CD14-positive monocyte (primary cell): ENCODE results near the gene FSTL1. TPM values are rescaled to one million over a fixed set of nuclear protein-coding genes. Genes with fewer than 3 reads are reported as not detected.
A peak's percentile ranks its signal among the peaks of the same experiment; 100 is the strongest.

Experiments
- DNase-seq, 3 donors: peaks; one replicate each; pipeline ENCODE4 v3.0.0-alpha.2; 2011 to 2022
- H2AFZ ChIP-seq: 2 replicates; pipeline ENCODE4 v1.6.0; 2012; ENCODE audit warnings: mild to moderate bottlenecking, low read depth, low read length, inconsistent platforms; ENCODE audit not compliant: insufficient read depth, poor library complexity, severe bottlenecking
- H3K27ac ChIP-seq, 2 donors: 1 replicate in 1 of 2; 2 replicates in 1 of 2; pipeline ENCODE4 v1.5.1; 2012 to 2013; ENCODE audit warnings: low read length in 2 of 2, control low read depth in 1 of 2, inconsistent platforms in 1 of 2, low read depth in 1 of 2, mild to moderate bottlenecking in 1 of 2
- H3K27me3 ChIP-seq, 2 donors: one replicate each; pipeline versions ENCODE4 v1.6.0 to v1.6.1; 2011 to 2013; ENCODE audit warnings: low read length in 2 of 2; ENCODE audit not compliant: control insufficient read depth in 2 of 2, insufficient read depth in 2 of 2
- H3K36me3 ChIP-seq, 2 donors: replicated peaks in 1 of 2; 1 replicate in 1 of 2; 2 replicates in 1 of 2; pipeline versions ENCODE4 v1.5.1 to v1.6.1; 2012 to 2013; ENCODE audit warnings: low read length in 2 of 2, control low read depth in 1 of 2, inconsistent platforms in 1 of 2, mild to moderate bottlenecking in 1 of 2; ENCODE audit not compliant: insufficient read depth in 2 of 2, control insufficient read depth in 1 of 2
- H3K4me1 ChIP-seq, 2 donors: 1 replicate in 1 of 2; 2 replicates in 1 of 2; pipeline versions ENCODE4 v1.5.1 to v1.6.1; 2012 to 2013; ENCODE audit warnings: low read length in 2 of 2, control low read depth in 1 of 2, inconsistent platforms in 1 of 2, mild to moderate bottlenecking in 1 of 2, moderate library complexity in 1 of 2; ENCODE audit not compliant: insufficient read depth in 2 of 2, control insufficient read depth in 1 of 2
- H3K4me2 ChIP-seq: replicated peaks from 2 replicates; pipeline ENCODE3; 2012; ENCODE audit warnings: low read length, moderate library complexity, mild to moderate bottlenecking; ENCODE audit not compliant: poor library complexity, severe bottlenecking; ENCODE audit errors: extremely low read depth
- H3K4me3 ChIP-seq, 3 experiments: fragments of 200-600 bp in 1 of 3; sonication (generic) in 1 of 3; replicated peaks in 1 of 3; 1 replicate in 2 of 3; 2 replicates in 1 of 3; pipeline ENCODE4 v1.5.1; 2011 to 2013; ENCODE audit warnings: low read length in 3 of 3, mild to moderate bottlenecking in 3 of 3, control low read depth in 2 of 3, low read depth in 2 of 3, inconsistent platforms in 1 of 3, moderate library complexity in 1 of 3
- H3K79me2 ChIP-seq: 2 replicates; pipeline ENCODE4 v1.6.0; 2012; ENCODE audit warnings: mild to moderate bottlenecking, control low read depth, inconsistent platforms, low read length, moderate library complexity; ENCODE audit not compliant: insufficient read depth
- H3K9ac ChIP-seq: 2 replicates; pipeline ENCODE4 v1.6.0; 2017; ENCODE audit warnings: low read length, mild to moderate bottlenecking; ENCODE audit not compliant: insufficient read depth, poor library complexity, severe bottlenecking
- H3K9me3 ChIP-seq, 2 donors: replicated peaks in 1 of 2; 1 replicate in 1 of 2; 2 replicates in 1 of 2; pipeline versions ENCODE4 v1.5.1 to v1.6.1; 2012 to 2013; ENCODE audit warnings: low read length in 2 of 2, control low read depth in 1 of 2; ENCODE audit not compliant: control insufficient read depth in 1 of 2, insufficient read depth in 1 of 2
- H4K20me1 ChIP-seq: 2 replicates; pipeline ENCODE4 v1.6.0; 2012; ENCODE audit warnings: mild to moderate bottlenecking, low read length, control low read depth, moderate library complexity; ENCODE audit not compliant: insufficient read depth
- H3K27ac Mint-ChIP-seq, 7 donors: one replicate each; pipeline ENCODE4 v1.8.0; 2020; ENCODE audit warnings: mild to moderate bottlenecking in 7 of 7, mixed read lengths in 7 of 7, moderate library complexity in 6 of 7, inconsistent platforms in 2 of 7
- H3K27me3 Mint-ChIP-seq, 3 donors: one replicate each; pipeline ENCODE4 v1.8.0; 2021 to 2022; ENCODE audit warnings: low read depth in 3 of 3, mild to moderate bottlenecking in 3 of 3, mixed read lengths in 3 of 3, moderate library complexity in 3 of 3, inconsistent platforms in 1 of 3
- H3K36me3 Mint-ChIP-seq, 2 donors: one replicate each; pipeline ENCODE4 v1.8.0; 2020; ENCODE audit warnings: mixed read lengths in 2 of 2, inconsistent platforms in 1 of 2, mild to moderate bottlenecking in 1 of 2
- H3K4me1 Mint-ChIP-seq: one replicate; pipeline ENCODE4 v1.8.0; 2020; ENCODE audit warnings: mild to moderate bottlenecking, mixed read lengths
- H3K4me3 Mint-ChIP-seq, 2 donors: one replicate each; pipeline ENCODE4 v1.8.0; 2020; ENCODE audit warnings: mild to moderate bottlenecking in 2 of 2, mixed read lengths in 2 of 2, moderate library complexity in 1 of 2
- H3K9me3 Mint-ChIP-seq, 7 donors: one replicate each; pipeline ENCODE4 v1.8.0; 2020 to 2022; ENCODE audit warnings: mixed read lengths in 7 of 7, mild to moderate bottlenecking in 6 of 7, moderate library complexity in 6 of 7, inconsistent platforms in 2 of 7
- CTCF ChIP-seq: fragments of 200-600 bp; IDR thresholded peaks from one replicate; pipeline ENCODE4 v1.8.0; 2022; ENCODE audit warnings: antibody characterized with exemption, mild to moderate bottlenecking
- WGBS: methylation state at CpG from one replicate; pipeline ENCODE4 v1.1.5; 2013; ENCODE audit warnings: missing lambda C conversion rate; ENCODE audit not compliant: insufficient coverage; 5-methylcytosine and 5-hydroxymethylcytosine counted together
- intact Hi-C, 2 donors: fragments of 100-400 bp; cut with micrococcal nuclease; formaldehyde crosslinking; loops; one replicate each; pipeline versions ENCODE4 v1.15.0 to v1.15.1; 2023
- polyA plus RNA-seq, 3 donors: library from polyadenylated mRNA; depleted of rRNA in 1 of 3; unstranded in 2 of 3; stranded (reverse) in 1 of 3; fragments of 300-500 nt in 2 of 3; fragments of >200 nt in 1 of 3; fragmentation: Illumina TruSeq in 2 of 3; gene quantifications; 1 replicate in 2 of 3; 2 replicates in 1 of 3; pipeline ENCODE4 v1.2.3, GENCODE V29; 2012 to 2021

The FSTL1 gene
- polyA plus RNA-seq, 3 donors = 0.13 to 0.44 (median 0.29) TPM

GRCh38 chr3:120348065-120348990 is 102.5 kb downstream of the FSTL1 start:
- Histone ChIP-seq H3K36me3 (peaks cover 2 to 25% of the 10 kb centered on the region in 2 donors), H2AFZ (peak overlapping the region; percentile 99), H3K9ac (peak overlapping the region; percentile 90), H3K9me3 (no peaks in the 10 kb centered on the region), H3K79me2 (peaks cover 65% of the 10 kb centered on the region), H3K4me3 (peak overlapping the region; percentile 78 to 95 (median 88)), H3K4me1 (peaks cover 20 to 31% of the 10 kb centered on the region in 2 donors), H3K4me2 (peak overlapping the region; percentile 84), H3K27me3 (no peaks in the 10 kb centered on the region), H3K27ac (peak overlapping the region; percentile 67 to 89), H4K20me1 (peaks cover 39% of the 10 kb centered on the region)
- Mint-ChIP-seq H3K27ac (peak overlapping the region; percentile 68 to 87 (median 82)), H3K27me3 (peaks cover 0 to 2% (median 0%) of the 10 kb centered on the region in 3 donors), H3K4me3 (peak overlapping the region; percentile 95), H3K36me3 (peaks cover 3 to 22% of the 10 kb centered on the region in 2 donors), H3K9me3 (no peaks in the 10 kb centered on the region), H3K4me1 (peaks cover 49% of the 10 kb centered on the region)
- intact Hi-C loops = loop anchor here in 1 of 2 donors (10.0 kb wide), 1 partner anchor 396 kb away; the partner anchor contains the start of genes GTF2E1 and RABL3
- under 1% methylated on average over 35 of the region's 41 CpGs for WGBS
- DNase-seq = peak; percentile 22 to 26 (median 22)
- TF ChIP-seq CTCF = no peak

- peaks cover 14 to 52% of the 10 kb centered on the region in 2 donors for H3K36me3 Mint-ChIP-seq
Measured at GRCh38 chr3:120344349-120344748, 106.4 kb downstream of the FSTL1 start.

More at GRCh38 chr3:120344349-120344748, 106.4 kb downstream of the FSTL1 start:
- no peak overlapping the region for H3K4me2 ChIP-seq
- 67% methylated on average over 1 of the region's 1 CpG for WGBS
- no peak overlapping the region for H2AFZ ChIP-seq
- peak overlapping the region in 1 of 2 donors; percentile 4 for H3K27ac ChIP-seq
- no peak for TF ChIP-seq CTCF
- H3K9me3 ChIP-seq = peaks cover 6 to 25% of the 10 kb centered on the region in 2 donors
- intact Hi-C loops = loop anchor here in 1 of 2 donors (10.0 kb wide), 1 partner anchor 400 kb away; the partner anchor contains the start of genes GTF2E1 and RABL3
- H3K9ac ChIP-seq = no peak overlapping the region
- H3K36me3 ChIP-seq = peaks cover 6 to 48% of the 10 kb centered on the region in 2 donors
- Mint-ChIP-seq H3K27ac (no peak overlapping the region), H3K27me3 (peaks cover 0 to 2% (median 0%) of the 10 kb centered on the region in 3 donors), H3K4me3 (no peak overlapping the region), H3K9me3 (peaks cover 5 to 16% (median 9%) of the 10 kb centered on the region in 7 donors), H3K4me1 (peaks cover 45% of the 10 kb centered on the region)
- H3K79me2 ChIP-seq = peaks cover 98% of the 10 kb centered on the region
- H3K4me3 ChIP-seq = no peak overlapping the region
- no peaks in the 10 kb centered on the region for H3K27me3 ChIP-seq
- H3K4me1 ChIP-seq = peaks cover 16 to 21% of the 10 kb centered on the region in 2 donors
- peaks cover 55% of the 10 kb centered on the region for H4K20me1 ChIP-seq
- no peak for DNase-seq

Other genes starting within 250 kb of the FSTL1 start
- not detected for gene GPR156, start 165.8 kb downstream of the FSTL1 start, polyA plus RNA-seq
- gene LRRC58, start 101.6 kb downstream of the FSTL1 start, polyA plus RNA-seq = 10 to 100 TPM in 1 of 3 donors, 1 to 10 TPM in 2; 6.5 to 12.4 (median 8.3) TPM
- gene NDUFB4, start 145.3 kb upstream of the FSTL1 start, polyA plus RNA-seq = 100 to 1,000 TPM in 2 of 3 donors, 10 to 100 TPM in 1; 93.7 to 215 (median 173) TPM
- under 1 TPM in 2 of 3 donors, not detected in 1; 0.29 to 0.38 TPM for gene HGD, start 231.2 kb upstream of the FSTL1 start, polyA plus RNA-seq